GM10266 (cell line): ENCODE data around the gene CHIT1.

Experiments used
- DNase-seq: peaks from one replicate; pipeline ENCODE4 v3.0.0; 2012; ENCODE audit errors: extremely low spot score
- CTCF ChIP-seq: IDR thresholded peaks from 2 replicates; pipeline ENCODE4 v1.5.1; 2012; ENCODE audit warnings: mild to moderate bottlenecking, low read depth; ENCODE audit not compliant: control insufficient read depth, insufficient read depth; ENCODE audit errors: missing control alignments

The CHIT1 gene

GRCh38 chr1:203213126-203213525 lies 16.3 kb downstream of the CHIT1 start:
- TF ChIP-seq CTCF = no peak
- DNase-seq = no peak

- DNase-seq = no peak
- TF ChIP-seq CTCF = no peak
These were observed 17.7 kb downstream of the CHIT1 start for GRCh38 chr1:203211812-203212211.

- TF ChIP-seq CTCF = no peak
- DNase-seq = no peak
These were observed 18.5 kb downstream of the CHIT1 start for GRCh38 chr1:203210988-203211387.

- no peak for TF ChIP-seq CTCF
These were observed 19.1 kb downstream of the CHIT1 start for GRCh38 chr1:203210350-203210749.

GRCh38 chr1:203208181-203208580 lies 21.3 kb downstream of the CHIT1 start:
- TF ChIP-seq CTCF = no peak
- DNase-seq = no peak

More at GRCh38 chr1:203210350-203210749, 19.1 kb downstream of the CHIT1 start:
- DNase-seq = no peak

GRCh38 chr1:203207751-203208150 lies 21.7 kb downstream of the CHIT1 start:
- no peak for DNase-seq
- TF ChIP-seq CTCF = no peak

- TF ChIP-seq CTCF = no peak
- DNase-seq = no peak
These were observed 23.3 kb downstream of the CHIT1 start for GRCh38 chr1:203206129-203206687.
